ENCODE measurements around the gene CNGA1. TPM values are rescaled to one million over a fixed set of nuclear protein-coding genes. Genes with fewer than 3 reads are reported as not detected.
A peak's percentile ranks its signal among the peaks of the same experiment; 100 is the strongest.
"Not testable (repeated sequence)": the region's sequence is repeated elsewhere in the genome, so short reads cannot be mapped to it uniquely, and the experiment has no call there.

Gene CNGA1
- total RNA-seq, 2 donors from 2014 or later = 0.28 TPM; not detected in 1

DNA sequence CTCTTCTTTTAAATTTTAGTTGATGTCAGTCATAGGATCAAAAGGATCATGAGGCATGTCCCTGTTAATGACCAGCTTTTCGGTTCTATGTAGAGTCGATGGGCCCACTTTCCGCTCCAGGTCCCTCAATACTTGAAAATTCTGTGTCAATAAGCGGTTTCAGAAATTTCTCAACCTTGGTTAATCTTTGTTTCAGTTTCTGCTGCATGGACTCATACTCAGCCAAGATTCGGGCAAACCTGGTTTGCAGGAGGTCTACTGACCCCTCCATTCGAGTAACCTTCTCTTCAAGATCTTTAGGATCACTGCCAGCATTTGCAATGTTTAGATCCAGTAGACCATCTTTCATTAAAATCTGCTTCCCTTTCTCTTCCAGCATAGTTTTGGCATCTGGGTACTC lies 80.1 kb downstream of the CNGA1 start:
- Histone ChIP-seq H3K4me1 (ENCODE audit: control insufficient read depth in 1 of 2, low read depth in 2 of 2) (peaks cover 0 to 2% of the 10 kb centered on the region in 2 donors), H3K9me3 (no peaks in the 10 kb centered on the region), H3K27me3 (replicated peaks; ENCODE audit: insufficient read depth) (no peaks in the 10 kb centered on the region), H3K27ac (no peak overlapping the region), H3K36me3 (no peaks in the 10 kb centered on the region), H3K4me3 (no peak overlapping the region)
- TF ChIP-seq, protein P1, sequence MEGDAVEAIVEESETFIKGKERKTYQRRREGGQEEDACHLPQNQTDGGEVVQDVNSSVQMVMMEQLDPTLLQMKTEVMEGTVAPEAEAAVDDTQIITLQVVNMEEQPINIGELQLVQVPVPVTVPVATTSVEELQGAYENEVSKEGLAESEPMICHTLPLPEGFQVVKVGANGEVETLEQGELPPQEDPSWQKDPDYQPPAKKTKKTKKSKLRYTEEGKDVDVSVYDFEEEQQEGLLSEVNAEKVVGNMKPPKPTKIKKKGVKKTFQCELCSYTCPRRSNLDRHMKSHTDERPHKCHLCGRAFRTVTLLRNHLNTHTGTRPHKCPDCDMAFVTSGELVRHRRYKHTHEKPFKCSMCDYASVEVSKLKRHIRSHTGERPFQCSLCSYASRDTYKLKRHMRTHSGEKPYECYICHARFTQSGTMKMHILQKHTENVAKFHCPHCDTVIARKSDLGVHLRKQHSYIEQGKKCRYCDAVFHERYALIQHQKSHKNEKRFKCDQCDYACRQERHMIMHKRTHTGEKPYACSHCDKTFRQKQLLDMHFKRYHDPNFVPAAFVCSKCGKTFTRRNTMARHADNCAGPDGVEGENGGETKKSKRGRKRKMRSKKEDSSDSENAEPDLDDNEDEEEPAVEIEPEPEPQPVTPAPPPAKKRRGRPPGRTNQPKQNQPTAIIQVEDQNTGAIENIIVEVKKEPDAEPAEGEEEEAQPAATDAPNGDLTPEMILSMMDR (IDR thresholded peaks at IDR 0.05) = no peak
- ATAC-seq (ENCODE audit: insufficient number of reproducible peaks, low FRiP score, low read depth) (no peak), DNase-seq (ENCODE audit: low spot score) (no peak)

DNA sequence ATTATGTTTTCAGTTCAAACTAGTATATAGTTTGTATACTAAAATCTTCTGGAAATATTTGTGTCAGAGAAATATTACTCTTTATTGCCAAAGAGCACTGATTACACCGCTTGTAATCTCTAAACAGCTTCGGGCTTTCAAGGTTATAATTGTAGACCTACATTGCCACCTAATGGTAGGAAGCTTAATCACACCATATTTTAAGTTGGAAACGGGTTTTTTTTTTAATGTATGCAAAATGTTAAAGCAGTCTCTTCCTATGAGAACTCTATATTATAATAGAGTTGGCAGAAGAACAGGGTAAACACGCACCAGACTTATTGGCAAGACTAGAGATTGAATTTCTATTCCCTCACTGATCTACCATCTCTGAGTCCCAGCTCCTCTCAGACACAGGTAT lies 82.6 kb downstream of the CNGA1 start:
- TF ChIP-seq, protein P1 (IDR thresholded peaks at IDR 0.05) = peak; percentile 53
- DNase-seq (ENCODE audit: low spot score) (no peak), ATAC-seq (ENCODE audit: insufficient number of reproducible peaks, low FRiP score, low read depth) (no peak)
- H3K27me3 ChIP-seq (replicated peaks; ENCODE audit: insufficient read depth) = no peaks in the 10 kb centered on the region
- no peak overlapping the region for H3K4me3 ChIP-seq
- no peak overlapping the region for H3K27ac ChIP-seq
- no peaks in the 10 kb centered on the region for H3K9me3 ChIP-seq
- no peaks in the 10 kb centered on the region for H3K36me3 ChIP-seq
- peaks cover 0 to 9% of the 10 kb centered on the region in 2 donors for H3K4me1 ChIP-seq (ENCODE audit: control insufficient read depth in 1 of 2, low read depth in 2 of 2)

DNA sequence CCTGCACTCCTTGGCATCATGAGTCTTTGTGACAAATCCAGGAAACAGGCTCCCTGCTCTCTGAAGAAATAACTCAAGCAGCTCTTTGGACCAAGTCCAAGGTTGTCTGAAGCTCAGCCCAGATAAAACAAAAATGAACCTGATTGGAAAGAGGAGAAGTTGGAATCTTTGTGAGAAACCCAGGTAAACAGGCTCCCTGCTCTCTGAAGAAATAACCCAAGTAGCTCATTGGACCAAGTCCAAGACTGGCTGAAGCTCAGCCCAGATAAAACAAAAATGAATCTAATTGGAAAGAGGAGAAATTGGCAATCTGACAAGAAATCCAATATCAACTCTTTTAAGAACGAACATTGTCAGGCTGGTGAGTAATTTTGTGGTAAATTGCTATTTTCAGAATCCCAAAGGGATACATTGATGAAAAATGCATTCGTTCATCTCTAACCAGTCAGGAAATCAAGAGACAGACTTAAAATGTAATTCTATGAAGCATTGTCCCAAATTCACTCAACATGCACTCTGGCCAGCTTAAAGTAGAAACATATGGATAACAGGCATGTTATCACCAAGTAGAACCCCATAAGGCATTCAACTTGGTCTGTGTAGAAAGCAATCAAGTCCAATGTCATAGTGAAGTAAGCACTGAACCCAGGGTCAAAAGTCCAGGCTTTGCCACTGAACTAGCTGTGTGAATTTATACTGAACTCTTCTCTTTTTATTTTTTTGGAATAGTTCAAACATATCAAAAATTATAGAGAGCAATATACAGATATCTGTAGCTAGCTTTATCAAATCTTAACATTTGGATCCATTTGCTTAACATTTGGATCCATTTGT lies 85.3 kb downstream of the CNGA1 start:
- H3K27me3 ChIP-seq (replicated peaks; ENCODE audit: insufficient read depth) = no peaks in the 10 kb centered on the region
- TF ChIP-seq, protein P1 (IDR thresholded peaks at IDR 0.05) = no peak
- no peaks in the 10 kb centered on the region for H3K36me3 ChIP-seq
- no peak overlapping the region for H3K4me3 ChIP-seq
- no peak for ATAC-seq (ENCODE audit: insufficient number of reproducible peaks, low FRiP score, low read depth)
- H3K27ac ChIP-seq = no peak overlapping the region
- DNase-seq (ENCODE audit: low spot score) = no peak
- no peaks in the 10 kb centered on the region for H3K9me3 ChIP-seq
- peaks cover 0 to 15% of the 10 kb centered on the region in 2 donors for H3K4me1 ChIP-seq (ENCODE audit: control insufficient read depth in 1 of 2, low read depth in 2 of 2)

DNA sequence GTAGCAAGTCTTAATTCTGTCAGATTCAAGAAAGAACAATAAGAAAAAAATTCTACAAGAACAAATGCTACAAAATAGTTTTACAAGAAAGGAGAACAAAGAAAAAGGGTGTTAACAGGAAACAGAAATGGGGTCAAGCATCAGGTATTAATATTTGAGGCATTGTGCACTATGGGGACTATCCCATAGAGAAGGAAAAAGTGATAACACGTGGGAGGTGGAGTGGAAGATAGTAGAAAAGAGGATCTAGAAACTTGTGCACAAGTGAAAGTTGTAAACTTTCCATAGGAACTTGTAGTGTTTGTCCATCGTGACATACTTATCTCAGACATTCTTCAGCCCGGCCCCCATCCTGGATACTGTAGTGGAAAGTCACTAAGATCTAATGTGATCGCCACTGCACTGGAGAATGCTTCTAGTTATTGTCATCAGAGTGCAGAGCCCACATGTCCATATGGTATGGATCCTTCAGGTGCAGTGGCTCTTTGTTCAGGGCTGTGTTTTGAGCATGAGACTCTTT lies 86.7 kb downstream of the CNGA1 start:
- no peak for ATAC-seq (ENCODE audit: insufficient number of reproducible peaks, low FRiP score, low read depth)
- H3K27ac ChIP-seq = no peak overlapping the region
- H3K36me3 ChIP-seq = no peaks in the 10 kb centered on the region
- DNase-seq (ENCODE audit: low spot score) = no peak
- H3K9me3 ChIP-seq = no peaks in the 10 kb centered on the region
- no peak overlapping the region for H3K4me3 ChIP-seq
- no peaks in the 10 kb centered on the region for H3K27me3 ChIP-seq (replicated peaks; ENCODE audit: insufficient read depth)
- peaks cover 0 to 15% of the 10 kb centered on the region in 2 donors for H3K4me1 ChIP-seq (ENCODE audit: control insufficient read depth in 1 of 2, low read depth in 2 of 2)
- TF ChIP-seq, protein P1 (IDR thresholded peaks at IDR 0.05) = no peak

DNA sequence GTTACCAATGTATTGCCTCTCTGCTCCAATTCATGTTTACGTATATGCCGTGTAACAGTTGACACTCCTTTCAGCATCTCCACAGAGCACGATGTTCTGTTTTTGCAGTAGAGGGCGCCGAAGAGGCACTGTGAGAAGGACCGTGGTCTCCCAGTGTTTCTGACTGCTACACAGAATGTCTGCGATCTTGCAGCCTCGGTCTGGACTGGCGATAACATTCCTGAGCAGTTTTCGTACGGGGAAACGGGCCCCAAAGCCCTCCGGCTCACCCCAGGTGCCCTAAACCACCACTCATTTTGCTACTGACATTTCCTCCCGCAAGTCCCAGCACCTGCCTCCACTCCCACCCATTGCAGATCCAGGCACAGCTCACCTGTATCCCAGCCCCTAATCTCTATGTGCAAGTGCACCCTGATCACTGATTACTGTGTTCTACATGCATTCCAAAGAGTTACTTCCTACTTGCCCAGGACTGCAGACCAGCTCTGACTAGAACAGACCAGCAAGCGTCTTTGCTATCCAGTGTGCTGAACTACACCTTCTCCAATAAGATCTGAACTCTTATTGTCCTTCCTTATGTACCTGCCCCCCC lies 89.7 kb downstream of the CNGA1 start:
- peak overlapping the region; percentile 2 for H3K4me3 ChIP-seq
- TF ChIP-seq, protein P1 (IDR thresholded peaks at IDR 0.05) = peak; percentile 53
- no peak for DNase-seq (ENCODE audit: low spot score)

DNA sequence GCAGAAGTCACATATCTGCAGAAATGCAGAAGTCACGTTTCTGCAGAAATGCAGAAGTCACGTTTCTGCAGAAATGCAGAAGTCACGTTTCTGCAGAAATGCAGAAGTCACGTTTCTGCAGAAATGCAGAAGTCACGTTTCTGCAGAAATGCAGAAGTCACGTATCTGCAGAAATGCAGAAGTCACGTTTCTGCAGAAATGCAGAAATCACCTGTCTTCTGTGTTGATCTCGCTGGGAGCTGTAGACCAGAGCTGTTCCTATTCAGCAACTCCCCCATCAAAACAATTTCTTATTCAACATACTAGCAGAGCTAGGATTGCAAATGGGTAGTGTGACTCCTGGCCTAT lies 93.2 kb downstream of the CNGA1 start:
- H3K36me3 ChIP-seq; H3K27me3 ChIP-seq (replicated peaks; ENCODE audit: insufficient read depth); H3K4me3 ChIP-seq; DNase-seq (ENCODE audit: low spot score); ATAC-seq (ENCODE audit: insufficient number of reproducible peaks, low FRiP score, low read depth); H3K27ac ChIP-seq; H3K9me3 ChIP-seq; H3K4me1 ChIP-seq (ENCODE audit: control insufficient read depth in 1 of 2, low read depth in 2 of 2): not testable (repeated sequence)

More for the DNA sequence above, 89.7 kb downstream of the CNGA1 start:
- H3K27ac ChIP-seq = no peak overlapping the region
- H3K36me3 ChIP-seq = no peaks in the 10 kb centered on the region
- H3K27me3 ChIP-seq (replicated peaks; ENCODE audit: insufficient read depth) = no peaks in the 10 kb centered on the region
- H3K9me3 ChIP-seq = no peaks in the 10 kb centered on the region
- peak; percentile 91 for ATAC-seq (ENCODE audit: insufficient number of reproducible peaks, low FRiP score, low read depth)
- H3K4me1 ChIP-seq (ENCODE audit: control insufficient read depth in 1 of 2, low read depth in 2 of 2) = peaks cover 0 to 15% of the 10 kb centered on the region in 2 donors

DNA sequence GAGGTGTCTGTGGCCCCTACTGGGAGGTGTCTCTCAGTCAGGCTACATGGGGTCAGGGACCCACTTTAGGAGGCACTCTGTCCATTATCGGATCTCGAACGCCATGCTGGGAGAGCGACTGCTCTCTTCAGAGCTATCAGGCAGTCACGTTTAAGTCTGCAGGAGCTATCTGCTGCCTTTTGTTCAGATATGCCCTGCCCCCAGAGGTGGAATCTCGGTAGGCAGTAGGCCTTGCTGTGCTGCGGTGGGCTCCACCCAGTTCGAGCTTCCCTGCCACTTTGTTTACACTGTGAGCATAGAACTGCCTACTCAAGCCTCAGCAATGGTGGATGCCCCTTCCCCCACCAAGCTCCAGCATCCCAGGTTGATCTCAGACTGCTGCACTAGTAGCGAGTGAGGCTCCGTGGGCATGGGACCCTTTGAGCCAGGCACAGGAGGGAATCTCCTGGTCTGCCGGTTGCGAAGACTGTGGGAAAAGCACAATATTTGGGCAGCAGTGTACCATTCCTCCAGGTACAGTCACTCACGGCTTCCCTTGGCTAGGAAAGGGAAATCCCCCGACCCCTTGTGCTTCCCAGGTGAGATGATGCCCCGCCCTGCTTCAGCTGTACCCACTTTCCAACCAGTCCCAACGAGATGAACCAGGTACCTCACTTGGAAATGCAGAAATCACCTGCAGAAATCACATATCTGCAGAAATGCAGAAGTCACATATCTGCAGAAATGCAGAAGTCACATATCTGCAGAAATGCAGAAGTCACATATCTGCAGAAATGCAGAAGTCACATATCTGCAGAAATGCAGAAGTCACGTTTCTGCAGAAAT lies 93.8 kb downstream of the CNGA1 start:
- DNase-seq (ENCODE audit: low spot score); H3K4me3 ChIP-seq; H3K9me3 ChIP-seq; H3K27me3 ChIP-seq (replicated peaks; ENCODE audit: insufficient read depth); H3K27ac ChIP-seq; H3K36me3 ChIP-seq; H3K4me1 ChIP-seq (ENCODE audit: control insufficient read depth in 1 of 2, low read depth in 2 of 2); ATAC-seq (ENCODE audit: insufficient number of reproducible peaks, low FRiP score, low read depth): not testable (repeated sequence)

All from thoracic aorta (tissue), 2 donors.